Midbrain (tissue), 1 donor: ENCODE data around the gene CCDC78.
A peak's percentile ranks its signal among the peaks of the same experiment; 100 is the strongest.
"Not testable (repeated sequence)": the region's sequence is repeated elsewhere in the genome, so short reads cannot be mapped to it uniquely, and the experiment has no call there.

ENCODE experiments used
- DNase-seq: peaks from one replicate; lab custom pipeline; 2025; lab: John Stamatoyannopoulos, UW

The CCDC78 gene

GRCh38 chr16:722835-723633 lies 3.2 kb downstream of the CCDC78 start:
- no peak for DNase-seq

- no peak for DNase-seq
These were observed 4.3 kb downstream of the CCDC78 start for GRCh38 chr16:721765-722540.

- peak; percentile 83 for DNase-seq
These were observed 5.1 kb downstream of the CCDC78 start, which contains the start of gene ANTKMT for GRCh38 chr16:720990-721764. Gene ANTKMT (plus strand): TSS chr16:721146. CDS start chr16:721275, 129 bp downstream.

GRCh38 chr16:720447-720989 lies 5.7 kb downstream of the CCDC78 start:
- peak; percentile 58 for DNase-seq

GRCh38 chr16:719815-720446 lies 6.3 kb downstream of the CCDC78 start:
- DNase-seq: no peak

GRCh38 chr16:718922-719321 lies 7.3 kb downstream of the CCDC78 start:
- no peak for DNase-seq

GRCh38 chr16:718389-718788 lies 7.9 kb downstream of the CCDC78 start:
- DNase-seq: no peak

- DNase-seq: no peak
These were observed 8.6 kb downstream of the CCDC78 start for GRCh38 chr16:717450-718245.

- no peak for DNase-seq
These were observed 9.4 kb downstream of the CCDC78 start for GRCh38 chr16:716768-717325.

- DNase-seq: peak; percentile 94
These were observed 10.1 kb downstream of the CCDC78 start for GRCh38 chr16:716200-716568.

GRCh38 chr16:715477-716199 lies 10.6 kb downstream of the CCDC78 start:
- DNase-seq: peak; percentile 22

GRCh38 chr16:714558-715476 lies 11.4 kb downstream of the CCDC78 start, which contains the start of gene METRN:
Gene METRN (plus strand): TSS chr16:715118. CDS start chr16:715290, 172 bp downstream.
- peak; percentile 90 for DNase-seq

- DNase-seq: no peak
These were observed 12.2 kb downstream of the CCDC78 start for GRCh38 chr16:714079-714478.

- not testable (repeated sequence) for DNase-seq
These were observed 13.4 kb downstream of the CCDC78 start for GRCh38 chr16:712740-713250.

GRCh38 chr16:711548-712320 lies 14.5 kb downstream of the CCDC78 start:
- DNase-seq: peak; percentile 76

- no peak for DNase-seq
These were observed 15.2 kb downstream of the CCDC78 start for GRCh38 chr16:711084-711483.

GRCh38 chr16:710500-711075 lies 15.7 kb downstream of the CCDC78 start:
- DNase-seq: no peak
